NCI-H82 (cell line): Measurements from ENCODE around the gene FAM133A.

ENCODE experiments used
- DNase-seq: peaks from one replicate; lab custom pipeline; 2025; lab: John Stamatoyannopoulos, UW

The FAM133A gene

DNA sequence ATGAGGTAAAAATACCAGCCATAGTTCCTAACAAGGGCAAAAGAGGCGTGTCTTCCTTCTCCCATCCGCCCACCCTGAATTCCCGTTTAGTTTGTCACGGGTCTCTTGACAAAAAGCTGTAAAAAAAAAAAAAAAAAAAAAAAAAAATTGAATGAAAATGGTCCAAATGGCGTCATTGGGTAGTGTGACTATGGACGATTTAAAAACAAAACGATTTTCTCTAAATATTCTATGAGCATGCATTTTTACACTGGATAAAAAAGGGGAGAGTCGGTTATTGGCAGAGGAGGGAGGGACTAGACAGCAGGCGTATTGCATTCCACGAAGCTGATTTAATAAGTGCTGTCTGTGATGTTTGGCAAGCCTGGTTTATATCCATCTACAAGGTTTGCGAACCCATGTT, at the start of gene FAM133A:
TSS of gene FAM133A (plus strand) at position 338 of the 403 bp plus-strand sequence. CDS start 35,214 bp downstream, outside the sequence.
- peak; percentile 35 for DNase-seq

GRCh38 chrX:93637591-93637990, 36.4 kb upstream of the FAM133A start:
- no peak for DNase-seq

- no peak for DNase-seq
Observed at GRCh38 chrX:93649381-93649780, 24.6 kb upstream of the FAM133A start.

DNA sequence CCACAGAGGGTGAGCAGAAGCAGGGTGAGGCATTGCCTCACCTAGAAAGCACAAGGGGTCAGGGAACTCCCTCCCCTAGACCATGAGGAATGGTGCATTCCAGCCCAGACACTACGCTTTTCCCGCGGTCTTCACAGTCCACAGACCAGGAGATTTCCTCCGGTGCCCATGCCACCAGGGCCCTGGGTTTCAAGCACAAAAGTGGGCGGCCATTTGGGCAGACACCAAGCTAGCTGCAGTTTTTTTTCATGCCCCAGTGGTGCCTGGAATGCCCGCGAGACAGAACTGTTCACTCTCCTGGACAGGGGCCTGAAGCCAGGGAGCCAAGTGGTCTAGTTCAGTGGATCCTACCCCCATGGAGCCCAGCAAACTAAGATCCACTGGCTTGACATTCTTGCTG, 13.4 kb upstream of the FAM133A start:
- no peak for DNase-seq

DNA sequence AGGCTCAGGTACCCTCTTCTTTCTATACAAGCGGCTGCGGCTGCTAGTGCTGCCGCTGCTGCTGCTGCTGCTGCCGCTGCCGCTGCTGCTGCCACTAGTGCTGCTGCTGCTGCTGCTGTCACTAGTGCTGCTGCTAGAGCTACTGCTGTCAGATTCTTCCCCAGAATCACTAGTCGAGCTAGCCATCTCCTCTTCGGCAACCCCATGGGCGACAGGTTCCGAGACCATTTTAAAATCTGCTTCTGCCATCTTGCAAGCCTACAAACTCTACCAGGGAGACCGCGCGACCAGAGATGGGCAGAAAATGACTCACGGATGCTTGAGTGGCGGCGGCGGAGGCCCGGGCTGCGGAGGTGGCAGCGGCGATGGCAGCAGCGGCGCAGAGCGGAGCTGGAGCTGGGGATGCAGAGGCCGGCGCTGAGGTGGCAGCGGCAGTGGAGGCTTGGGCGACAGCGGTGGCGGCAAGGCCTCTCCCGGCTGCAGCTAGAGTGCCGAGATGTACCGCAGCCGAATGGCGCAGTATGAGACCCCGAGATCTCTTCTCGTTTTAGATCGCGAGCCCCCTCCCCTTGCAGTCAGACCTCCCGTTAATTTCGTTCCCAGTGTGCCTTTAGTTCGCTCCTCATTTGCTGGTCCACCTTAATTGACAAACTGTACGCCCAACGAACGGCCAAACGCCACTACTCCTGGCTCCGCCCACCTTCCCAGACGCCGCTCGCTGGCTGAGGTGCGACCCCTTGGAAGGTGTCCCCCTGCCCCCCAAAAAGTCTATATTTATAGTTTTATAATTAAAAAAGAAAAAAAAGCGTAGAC, 744 bp upstream of the FAM133A start, which contains the start of gene NAP1L3:
TSS of gene NAP1L3 (minus strand) at position 523 of the 813 bp plus-strand sequence. CDS start at position 249, 274 bp downstream.
- DNase-seq, result peak; percentile 85

- no peak for DNase-seq
Observed at GRCh38 chrX:93695981-93696380, 22.0 kb downstream of the FAM133A start.

DNA sequence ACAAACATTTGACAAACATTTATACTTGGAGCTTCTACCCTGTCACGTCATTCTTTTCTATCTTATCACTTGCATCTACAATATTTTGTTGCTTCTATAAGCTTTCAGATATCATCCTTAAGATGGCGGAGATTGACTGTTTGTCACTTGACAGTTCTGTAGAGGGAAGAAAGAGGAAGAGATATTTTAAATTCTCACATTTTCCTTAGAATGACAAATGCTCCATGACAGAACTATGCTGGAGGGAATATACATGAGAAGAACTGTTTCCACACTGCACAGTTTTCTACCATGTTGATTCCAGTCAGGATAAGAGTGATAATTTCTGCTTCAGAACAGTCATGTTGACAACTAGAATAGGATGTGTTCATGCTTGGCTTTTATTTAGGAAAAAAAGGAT, 29.7 kb downstream of the FAM133A start:
- DNase-seq, result no peak

GRCh38 chrX:93711076-93711475, 37.1 kb downstream of the FAM133A start:
- DNase-seq, result no peak

- DNase-seq, result no peak
Observed at GRCh38 chrX:93741811-93742210, 67.8 kb downstream of the FAM133A start.

DNA sequence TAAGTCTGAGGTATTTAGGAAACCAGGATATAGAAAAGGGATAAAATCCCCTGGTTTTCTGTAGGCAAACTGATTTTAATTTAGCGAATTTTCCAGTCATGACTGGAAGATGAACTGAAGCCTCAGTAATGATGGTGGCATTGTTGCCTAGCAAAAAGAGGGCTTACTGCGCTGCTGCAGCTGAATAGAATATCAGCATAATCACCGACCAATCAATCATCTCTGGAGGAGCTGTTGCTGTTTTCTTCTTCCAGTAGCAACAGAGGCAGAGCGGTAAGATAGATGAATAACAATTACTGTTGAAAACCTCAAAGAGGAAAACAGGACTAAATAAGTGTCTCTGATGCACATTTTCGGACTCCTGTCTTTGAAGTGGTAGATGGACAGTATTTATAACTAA, 86.2 kb downstream of the FAM133A start:
- DNase-seq, result no peak
